SKM-1 treated with dmso at 0.1 percent for 144 hours (cell line): ENCODE results near the gene LMNB1.

Experiments
- DNase-seq: peaks from one replicate; lab custom pipeline; 2025; ENCODE audit not compliant: unreplicated experiment; lab: John Stamatoyannopoulos, UW

Gene LMNB1

GRCh38 chr5:126883564-126884245 lies 106.8 kb downstream of the LMNB1 start:
- no peak for DNase-seq

- DNase-seq, result no peak
Observed at GRCh38 chr5:126884269-126884819, 107.4 kb downstream of the LMNB1 start.
